ENCODE measurements around the gene JMJD4.
A peak's percentile ranks its signal among the peaks of the same experiment; 100 is the strongest.

JMJD4 gene

GRCh38 chr1:227759341-227760300 is 24.5 kb upstream of the JMJD4 start:
- no peak overlapping the region for H3K4me3 ChIP-seq (ENCODE audit: low read depth, low read length)
- peak; percentile 1 for TF ChIP-seq CTCF (conservative IDR thresholded peaks at IDR 0.05; ENCODE audit: low read depth, low read length)
- peak; percentile 99 for DNase-seq (ENCODE audit: low read depth)

- H3K4me3 ChIP-seq (ENCODE audit: low read depth, low read length) = no peak overlapping the region
- DNase-seq (ENCODE audit: low read depth) = peak; percentile 16
- TF ChIP-seq CTCF (conservative IDR thresholded peaks at IDR 0.05; ENCODE audit: low read depth, low read length) = no peak
These were observed 23.3 kb upstream of the JMJD4 start for GRCh38 chr1:227758366-227758765.

GRCh38 chr1:227757781-227758180 is 22.7 kb upstream of the JMJD4 start:
- peak; percentile 57 for DNase-seq (ENCODE audit: low read depth)
- H3K4me3 ChIP-seq (ENCODE audit: low read depth, low read length) = no peak overlapping the region
- no peak for TF ChIP-seq CTCF (conservative IDR thresholded peaks at IDR 0.05; ENCODE audit: low read depth, low read length)

GRCh38 chr1:227756172-227756959 is 21.3 kb upstream of the JMJD4 start:
- TF ChIP-seq CTCF (conservative IDR thresholded peaks at IDR 0.05; ENCODE audit: low read depth, low read length) = no peak
- no peak overlapping the region for H3K4me3 ChIP-seq (ENCODE audit: low read depth, low read length)
- peak; percentile 61 for DNase-seq (ENCODE audit: low read depth)

GRCh38 chr1:227754958-227755357 is 19.9 kb upstream of the JMJD4 start:
- no peak for TF ChIP-seq CTCF (conservative IDR thresholded peaks at IDR 0.05; ENCODE audit: low read depth, low read length)
- DNase-seq (ENCODE audit: low read depth) = no peak
- H3K4me3 ChIP-seq (ENCODE audit: low read depth, low read length) = no peak overlapping the region

GRCh38 chr1:227753999-227754711 is 19.1 kb upstream of the JMJD4 start:
- no peak overlapping the region for H3K4me3 ChIP-seq (ENCODE audit: low read depth, low read length)
- DNase-seq (ENCODE audit: low read depth) = peak; percentile 18
- no peak for TF ChIP-seq CTCF (conservative IDR thresholded peaks at IDR 0.05; ENCODE audit: low read depth, low read length)
